Natural killer cell treated with Interleukin-12 subunit alpha and Interleukin-12 subunit beta and Interleukin-15 and Interleukin-18, amount 100 ng/mL, for 72 hours (primary cell): ENCODE results near the gene NXNL1. TPM values are rescaled to one million over a fixed set of nuclear protein-coding genes. Genes with fewer than 3 reads are reported as not detected.

Source experiments
- ATAC-seq, 2 donors: fragments of 150-1000 bp; cut with Tn5 transposase in 1 of 2; sonication (Bioruptor Pico), chemical (Tn5 transposase) in 1 of 2; 2 replicates each; pipeline ENCODE4 v1.10.0; 2021
- DNase-seq: peaks from one replicate; pipeline ENCODE4 v3.0.0; 2022; ENCODE audit warnings: low spot score
- H3K27ac Mint-ChIP-seq, 2 donors: 1 replicate in 1 of 2; 2 replicates in 1 of 2; pipeline ENCODE4 v1.8.0; 2022; ENCODE audit warnings: mixed read lengths in 2 of 2, mild to moderate bottlenecking in 1 of 2, moderate library complexity in 1 of 2
- H3K27me3 Mint-ChIP-seq, 2 donors: 1 replicate in 1 of 2; 2 replicates in 1 of 2; pipeline ENCODE4 v1.8.0; 2022; ENCODE audit warnings: mixed read lengths in 2 of 2
- H3K36me3 Mint-ChIP-seq: one replicate; pipeline ENCODE4 v1.8.0; 2022; ENCODE audit warnings: mixed read lengths
- H3K4me1 Mint-ChIP-seq, 2 donors: 1 replicate in 1 of 2; 2 replicates in 1 of 2; pipeline ENCODE4 v1.8.0; 2022; ENCODE audit warnings: low read depth in 2 of 2, mixed read lengths in 2 of 2, mild to moderate bottlenecking in 1 of 2
- H3K4me3 Mint-ChIP-seq: one replicate; pipeline ENCODE4 v1.8.0; 2022; ENCODE audit warnings: mixed read lengths
- H3K9me3 Mint-ChIP-seq: 2 replicates; pipeline ENCODE4 v1.8.0; 2022; ENCODE audit warnings: mixed read lengths
- total RNA-seq, 2 donors: library from RNA; stranded (reverse); gene quantifications; one replicate each; pipeline ENCODE4 v1.2.3, GENCODE V29; 2022

NXNL1 gene
- total RNA-seq, 2 donors from 2014 or later: not detected

DNA sequence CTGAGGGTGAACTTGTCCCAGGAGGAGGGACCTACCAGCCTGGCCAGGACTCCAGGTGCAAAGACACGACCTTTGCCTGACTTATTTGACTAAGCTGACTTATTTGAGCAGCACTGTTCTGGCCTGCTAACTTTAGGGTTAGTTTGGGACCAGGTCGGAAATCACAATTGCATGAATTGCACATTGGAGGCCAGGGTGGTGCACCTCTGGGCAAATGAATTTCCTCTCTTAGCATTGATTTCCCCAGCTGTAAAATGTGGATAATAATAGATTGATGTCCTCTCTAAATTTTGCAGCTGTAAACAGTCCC lies 53.9 kb downstream of the NXNL1 start:
- Mint-ChIP-seq H3K27me3 (no peaks in the 10 kb centered on the region), H3K36me3 (no peaks in the 10 kb centered on the region), H3K4me1 (peaks cover 25 to 40% of the 10 kb centered on the region in 2 donors), H3K4me3 (peak overlapping the region; percentile 96), H3K9me3 (no peaks in the 10 kb centered on the region), H3K27ac (peak overlapping the region; percentile 89 to 99)
- ATAC-seq: no peak
- no peak for DNase-seq

DNA sequence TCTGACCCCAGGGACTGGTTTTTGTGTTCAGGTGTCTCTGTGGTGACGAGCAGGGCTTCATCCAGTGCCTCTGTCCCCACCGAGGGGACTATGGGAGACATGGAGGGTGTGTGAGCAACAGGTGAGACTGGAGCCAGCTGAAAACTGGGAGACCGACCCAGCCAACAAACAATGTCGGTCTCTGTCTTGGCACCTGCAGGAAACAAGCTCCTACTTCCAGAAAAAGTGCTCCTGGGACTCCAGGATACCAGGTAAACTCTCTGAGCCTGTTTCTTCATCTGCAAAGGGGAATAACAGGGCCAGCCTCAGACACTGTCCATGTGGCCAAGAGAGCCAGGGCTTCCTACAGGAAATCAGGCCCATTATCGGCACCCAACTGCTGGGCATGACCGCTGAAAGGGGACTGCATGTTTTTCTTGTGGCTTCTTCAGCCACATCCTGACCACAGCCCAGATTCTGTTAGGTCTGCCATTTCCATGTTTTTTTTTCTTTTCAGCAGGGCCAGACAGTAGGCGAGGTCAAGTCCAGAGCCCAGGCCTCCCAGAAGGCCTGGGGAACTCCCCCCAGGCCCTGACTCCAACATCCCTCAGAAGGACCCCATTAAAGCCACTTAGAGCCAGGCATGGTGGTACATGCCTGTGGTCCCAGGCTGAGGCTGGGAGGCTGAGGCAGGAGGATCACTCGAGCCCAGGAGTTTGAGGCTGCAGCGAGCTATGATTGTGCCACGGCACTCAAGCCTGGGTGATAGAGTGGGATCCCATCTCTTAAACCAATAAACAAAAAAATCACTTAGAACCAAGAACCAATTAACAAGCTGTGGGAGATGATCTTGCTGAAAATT lies 54.5 kb downstream of the NXNL1 start:
- DNase-seq: peak; percentile 81
- Mint-ChIP-seq H3K36me3 (no peaks in the 10 kb centered on the region), H3K4me3 (peak overlapping the region; percentile 96), H3K9me3 (no peaks in the 10 kb centered on the region), H3K4me1 (peaks cover 25 to 41% of the 10 kb centered on the region in 2 donors), H3K27me3 (no peaks in the 10 kb centered on the region), H3K27ac (peak overlapping the region; percentile 89 to 99)
- ATAC-seq: peak; percentile 66 to 71

Other genes starting within 250 kb of the NXNL1 start
- gene USE1, start 245.6 kb downstream of the NXNL1 start, total RNA-seq: 10 to 100 TPM; 25.9 to 28.7 TPM
- gene OCEL1, start 234.7 kb downstream of the NXNL1 start, total RNA-seq: 10 to 100 TPM; 14.7 to 31.9 TPM
- 10 to 100 TPM in 1 of 2 donors, 1 to 10 TPM in 1; 2.7 to 12.2 TPM for gene NR2F6, start 215.0 kb downstream of the NXNL1 start, total RNA-seq
- gene USHBP1, start 196.2 kb downstream of the NXNL1 start, total RNA-seq: not detected
- 100 to 1,000 TPM in 1 of 2 donors, 10 to 100 TPM in 1; 90.1 to 143 TPM for gene BABAM1, start 193.5 kb downstream of the NXNL1 start, total RNA-seq
- 10 to 100 TPM in 1 of 2 donors, 1 to 10 TPM in 1; 2.0 to 34.6 TPM for gene ANKLE1, start 179.0 kb downstream of the NXNL1 start, total RNA-seq
- 1 to 10 TPM; 6.5 to 6.8 TPM for gene ABHD8, start 157.5 kb downstream of the NXNL1 start, total RNA-seq
- gene MRPL34, start 155.1 kb downstream of the NXNL1 start, total RNA-seq: 100 to 1,000 TPM in 1 of 2 donors, 10 to 100 TPM in 1; 61.4 to 106 TPM
- 10 to 100 TPM; 57.7 to 68.3 TPM for gene DDA1, start 151.4 kb downstream of the NXNL1 start, total RNA-seq
- gene ANO8, start 126.1 kb downstream of the NXNL1 start, total RNA-seq: 1 to 10 TPM; 5.5 to 7.0 TPM
- 10 to 100 TPM; 31.6 to 72.5 TPM for gene GTPBP3, start 123.4 kb downstream of the NXNL1 start, total RNA-seq
- under 1 TPM in 1 of 2 donors, not detected in 1; 0.59 TPM for gene PLVAP, start 83.6 kb downstream of the NXNL1 start, total RNA-seq
- gene CCDC194, start 66.7 kb downstream of the NXNL1 start, total RNA-seq: 1 to 10 TPM; 4.4 to 6.6 TPM
- 100 to 1,000 TPM; 150 to 282 TPM for gene BST2, start 55.3 kb downstream of the NXNL1 start, total RNA-seq
- 10 to 100 TPM; 37.0 to 45.9 TPM for gene MVB12A, start 40.9 kb downstream of the NXNL1 start, total RNA-seq
- gene TMEM221, start 12.3 kb downstream of the NXNL1 start, total RNA-seq: not detected
- gene SLC27A1, start 9.6 kb upstream of the NXNL1 start, total RNA-seq: 1 to 10 TPM; 2.2 to 6.0 TPM
- gene PGLS, start 50.7 kb upstream of the NXNL1 start, total RNA-seq: 10 to 100 TPM; 42.8 to 64.6 TPM
- 100 to 1,000 TPM in 1 of 2 donors, 10 to 100 TPM in 1; 53.9 to 122 TPM for gene COLGALT1, start 94.7 kb upstream of the NXNL1 start, total RNA-seq
- not detected for gene UNC13A, start 227.4 kb upstream of the NXNL1 start, total RNA-seq